Trophoblast cell (in vitro differentiated cells and primary cell): ENCODE data around the gene SYT1.

Source experiments
- DNase-seq, 2 donors: peaks; one replicate each; pipeline ENCODE4 v3.0.0-alpha.2; 2016
- H2AFZ ChIP-seq: 2 replicates; pipeline ENCODE4 v1.6.1; 2013; ENCODE audit warnings: low read length, moderate library complexity, mild to moderate bottlenecking; ENCODE audit not compliant: insufficient read depth, poor library complexity
- H2AK5ac ChIP-seq: 2 replicates; pipeline ENCODE4 v1.6.1; 2013; ENCODE audit warnings: mild to moderate bottlenecking, low read length
- H2BK120ac ChIP-seq: 2 replicates; pipeline ENCODE4 v1.6.1; 2013; ENCODE audit warnings: low read length, mild to moderate bottlenecking, moderate library complexity; ENCODE audit not compliant: insufficient read depth, poor library complexity
- H2BK12ac ChIP-seq: 2 replicates; pipeline ENCODE4 v1.6.1; 2013; ENCODE audit warnings: mild to moderate bottlenecking, low read length, moderate library complexity
- H2BK5ac ChIP-seq: 2 replicates; pipeline ENCODE4 v1.6.1; 2013; ENCODE audit warnings: low read length, low read depth, moderate library complexity, mild to moderate bottlenecking; ENCODE audit not compliant: poor library complexity
- H3K14ac ChIP-seq: 2 replicates; pipeline ENCODE4 v1.6.1; 2013; ENCODE audit warnings: mild to moderate bottlenecking, low read length
- H3K18ac ChIP-seq: 2 replicates; pipeline ENCODE4 v1.6.1; 2013; ENCODE audit warnings: mild to moderate bottlenecking, low read length
- H3K23ac ChIP-seq: 2 replicates; pipeline ENCODE4 v1.6.1; 2013; ENCODE audit warnings: low read length
- H3K27ac ChIP-seq: 2 replicates; pipeline ENCODE4 v1.5.1; 2013; ENCODE audit warnings: low read depth, mild to moderate bottlenecking, inconsistent platforms, low read length, moderate library complexity
- H3K27me3 ChIP-seq: 2 replicates; pipeline ENCODE4 v1.6.1; 2013; ENCODE audit warnings: inconsistent platforms, mild to moderate bottlenecking, low read length, moderate library complexity; ENCODE audit not compliant: insufficient read depth
- H3K36me3 ChIP-seq, 2 experiments: 1 replicate in 1 of 2; 2 replicates in 1 of 2; pipeline ENCODE4 v1.6.1; 2013; ENCODE audit warnings: low read length in 2 of 2, mild to moderate bottlenecking in 2 of 2, moderate library complexity in 1 of 2; ENCODE audit not compliant: insufficient read depth in 2 of 2, control insufficient read depth in 1 of 2
- H3K4ac ChIP-seq: 2 replicates; pipeline ENCODE4 v1.6.1; 2013; ENCODE audit warnings: low read depth, mild to moderate bottlenecking, low read length, moderate library complexity
- H3K4me1 ChIP-seq, 2 experiments: 1 replicate in 1 of 2; 2 replicates in 1 of 2; pipeline ENCODE4 v1.6.1; 2013; ENCODE audit warnings: low read length in 2 of 2, mild to moderate bottlenecking in 2 of 2, moderate library complexity in 1 of 2; ENCODE audit not compliant: insufficient read depth in 2 of 2, control insufficient read depth in 1 of 2
- H3K4me2 ChIP-seq: 2 replicates; pipeline ENCODE4 v1.6.1; 2013; ENCODE audit warnings: inconsistent platforms, mild to moderate bottlenecking, low read length, moderate library complexity
- H3K4me3 ChIP-seq: 2 replicates; pipeline ENCODE4 v1.5.1; 2013; ENCODE audit warnings: mild to moderate bottlenecking, low read depth, low read length, inconsistent platforms
- H3K79me1 ChIP-seq: one replicate; pipeline ENCODE4 v1.6.1; 2013; ENCODE audit warnings: low read length
- H3K79me2 ChIP-seq: 2 replicates; pipeline ENCODE4 v1.6.1; 2013; ENCODE audit warnings: low read length, mild to moderate bottlenecking; ENCODE audit not compliant: control insufficient read depth, insufficient read depth, poor library complexity
- H3K9ac ChIP-seq: 2 replicates; pipeline ENCODE4 v1.6.1; 2013; ENCODE audit warnings: mild to moderate bottlenecking, low read length
- H3K9me3 ChIP-seq: 2 replicates; pipeline ENCODE4 v1.6.1; 2013; ENCODE audit warnings: low read depth, mild to moderate bottlenecking, control low read depth, inconsistent platforms, low read length; ENCODE audit not compliant: insufficient read depth
- H4K12ac ChIP-seq: 2 replicates; pipeline ENCODE4 v1.6.1; 2013; ENCODE audit warnings: low read depth, mild to moderate bottlenecking, low read length, moderate library complexity
- H4K8ac ChIP-seq: 2 replicates; pipeline ENCODE4 v1.6.1; 2013; ENCODE audit warnings: low read depth, mild to moderate bottlenecking, low read length, moderate library complexity
- H4K91ac ChIP-seq: one replicate; pipeline ENCODE4 v1.6.1; 2013; ENCODE audit warnings: low read depth, mild to moderate bottlenecking, low read length, moderate library complexity
- WGBS: extraction: QIAGEN DNeasy Blood & Tissue Kit; methylation state at CpG from one replicate; pipeline ENCODE4 v1.1.7; 2013; ENCODE audit warnings: missing lambda C conversion rate; ENCODE audit not compliant: insufficient read length, insufficient coverage; ENCODE audit errors: extremely low coverage; 5-methylcytosine and 5-hydroxymethylcytosine counted together

Gene SYT1

DNA sequence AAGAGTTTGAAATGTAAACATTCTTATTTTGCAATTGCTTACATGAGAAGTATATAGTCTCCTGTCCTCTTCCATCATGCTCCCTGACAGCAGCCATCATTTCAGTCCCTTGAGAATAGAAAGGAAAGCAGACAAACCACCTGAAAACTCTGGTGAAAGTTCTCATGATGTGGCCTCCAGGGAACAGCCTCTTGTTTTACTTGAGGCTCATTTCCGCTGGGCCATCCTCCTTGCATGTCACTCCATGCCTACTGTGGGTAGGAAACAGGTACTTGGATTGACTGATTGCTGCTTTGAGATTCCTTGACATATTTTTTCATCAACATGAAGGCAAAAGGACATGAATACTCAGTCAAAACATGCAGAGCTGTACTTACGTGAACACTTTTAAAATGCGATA is 6.0 kb downstream of the SYT1 start:
- Histone ChIP-seq H2BK12ac (no peak overlapping the region), H2AFZ (no peak overlapping the region), H3K4me2 (no peak overlapping the region), H4K91ac (no peak overlapping the region), H3K36me3 (no peaks in the 10 kb centered on the region), H3K23ac (no peak overlapping the region), H3K27me3 (no peaks in the 10 kb centered on the region), H3K27ac (no peak overlapping the region), H2AK5ac (no peak overlapping the region), H3K14ac (no peak overlapping the region), H4K8ac (no peak overlapping the region), H3K18ac (no peak overlapping the region), H3K4me3 (no peak overlapping the region), H3K9ac (no peak overlapping the region), H2BK5ac (no peak overlapping the region), H4K12ac (peak overlapping the region; percentile 62), H3K4ac (no peak overlapping the region), H3K79me1 (no peaks in the 10 kb centered on the region), H3K79me2 (no peaks in the 10 kb centered on the region), H2BK120ac (no peak overlapping the region), H3K4me1 (no peaks in the 10 kb centered on the region), H3K9me3 (no peaks in the 10 kb centered on the region)
- DNase-seq: no peak
- WGBS: no CpG with 5 or more reads among the region's 3 CpGs

DNA sequence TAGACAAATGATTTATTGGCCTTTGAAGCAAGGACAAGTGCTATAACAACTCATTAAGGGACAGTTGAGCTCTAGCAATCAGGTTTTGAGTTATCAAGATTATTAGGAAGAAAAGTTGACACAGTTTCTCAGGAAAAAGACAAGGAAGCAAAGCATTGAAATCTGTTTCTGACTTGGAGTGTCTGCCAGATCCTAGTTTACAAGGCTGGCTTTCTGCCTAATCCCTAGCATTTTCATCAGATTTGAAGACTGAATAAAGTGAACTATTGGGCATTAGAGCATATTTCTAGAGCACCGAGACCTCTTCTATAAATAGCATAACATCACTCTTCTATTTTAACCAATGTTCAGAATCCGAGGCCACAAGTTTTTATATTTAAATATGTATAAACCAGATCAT is 7.0 kb downstream of the SYT1 start:
- Histone ChIP-seq H3K9ac (no peak overlapping the region), H4K12ac (no peak overlapping the region), H2AK5ac (no peak overlapping the region), H2AFZ (no peak overlapping the region), H2BK12ac (no peak overlapping the region), H3K36me3 (no peaks in the 10 kb centered on the region), H3K4me3 (no peak overlapping the region), H3K23ac (no peak overlapping the region), H3K27me3 (no peaks in the 10 kb centered on the region), H3K4me2 (no peak overlapping the region), H2BK120ac (no peak overlapping the region), H2BK5ac (no peak overlapping the region), H3K79me1 (no peaks in the 10 kb centered on the region), H3K27ac (no peak overlapping the region), H3K9me3 (no peaks in the 10 kb centered on the region), H3K4me1 (no peaks in the 10 kb centered on the region), H3K79me2 (no peaks in the 10 kb centered on the region), H3K14ac (no peak overlapping the region), H3K4ac (no peak overlapping the region), H4K91ac (no peak overlapping the region), H4K8ac (no peak overlapping the region), H3K18ac (no peak overlapping the region)
- no peak for DNase-seq
- no CpG with 5 or more reads among the region's 2 CpGs for WGBS

GRCh38 chr12:78878459-78878858 is 13.9 kb downstream of the SYT1 start:
- no peaks in the 10 kb centered on the region for H3K9me3 ChIP-seq
- H3K23ac ChIP-seq: no peak overlapping the region
- no peak overlapping the region for H3K4me3 ChIP-seq
- no peak overlapping the region for H3K18ac ChIP-seq
- H3K4ac ChIP-seq: no peak overlapping the region
- H2BK120ac ChIP-seq: no peak overlapping the region
- no peak overlapping the region for H4K12ac ChIP-seq
- H2AFZ ChIP-seq: no peak overlapping the region
- no peak overlapping the region for H3K4me2 ChIP-seq
- no peak overlapping the region for H2BK5ac ChIP-seq
- H3K14ac ChIP-seq: no peak overlapping the region
- no peaks in the 10 kb centered on the region for H3K79me1 ChIP-seq
- H3K36me3 ChIP-seq: no peaks in the 10 kb centered on the region
- no peak overlapping the region for H4K8ac ChIP-seq
- H3K79me2 ChIP-seq: no peaks in the 10 kb centered on the region
- H4K91ac ChIP-seq: no peak overlapping the region
- H3K27me3 ChIP-seq: no peaks in the 10 kb centered on the region
- no CpG with 5 or more reads among the region's 3 CpGs for WGBS
- H2AK5ac ChIP-seq: no peak overlapping the region
- no peak overlapping the region for H2BK12ac ChIP-seq
- H3K4me1 ChIP-seq: no peaks in the 10 kb centered on the region
- H3K27ac ChIP-seq: no peak overlapping the region
- no peak overlapping the region for H3K9ac ChIP-seq
- DNase-seq: no peak

DNA sequence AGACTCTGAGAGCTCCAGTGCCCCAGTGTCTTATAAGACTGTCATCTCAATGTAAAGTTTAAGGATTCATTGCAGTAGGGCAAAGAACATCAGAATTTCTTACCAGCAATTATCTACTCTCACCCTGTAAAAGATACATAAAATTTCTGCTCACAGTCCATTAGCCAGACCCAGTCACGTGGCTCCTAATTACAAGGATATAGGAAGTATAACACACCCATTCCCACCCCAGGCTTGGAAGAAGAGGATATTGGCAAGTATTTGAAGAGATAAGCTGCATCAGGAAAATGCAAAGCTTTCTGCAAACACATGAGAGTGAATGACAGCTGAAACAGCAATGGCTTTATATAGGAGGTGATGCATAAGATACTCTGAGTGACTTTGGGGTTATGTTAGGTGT is 14.3 kb downstream of the SYT1 start:
- no peak for DNase-seq
- no peak overlapping the region for H3K23ac ChIP-seq
- no peaks in the 10 kb centered on the region for H3K9me3 ChIP-seq
- H2AFZ ChIP-seq: no peak overlapping the region
- H3K79me1 ChIP-seq: no peaks in the 10 kb centered on the region
- H2BK120ac ChIP-seq: no peak overlapping the region
- H2BK12ac ChIP-seq: no peak overlapping the region
- no peak overlapping the region for H3K4me3 ChIP-seq
- no peaks in the 10 kb centered on the region for H3K36me3 ChIP-seq
- H3K4me2 ChIP-seq: no peak overlapping the region
- H4K8ac ChIP-seq: no peak overlapping the region
- no peak overlapping the region for H3K18ac ChIP-seq
- no peaks in the 10 kb centered on the region for H3K27me3 ChIP-seq
- no peak overlapping the region for H2BK5ac ChIP-seq
- no CpG with 5 or more reads among the region's 1 CpG for WGBS
- H3K27ac ChIP-seq: no peak overlapping the region
- H4K91ac ChIP-seq: no peak overlapping the region
- no peak overlapping the region for H3K14ac ChIP-seq
- H2AK5ac ChIP-seq: no peak overlapping the region
- no peaks in the 10 kb centered on the region for H3K79me2 ChIP-seq
- no peaks in the 10 kb centered on the region for H3K4me1 ChIP-seq
- H4K12ac ChIP-seq: no peak overlapping the region
- H3K4ac ChIP-seq: no peak overlapping the region
- no peak overlapping the region for H3K9ac ChIP-seq

DNA sequence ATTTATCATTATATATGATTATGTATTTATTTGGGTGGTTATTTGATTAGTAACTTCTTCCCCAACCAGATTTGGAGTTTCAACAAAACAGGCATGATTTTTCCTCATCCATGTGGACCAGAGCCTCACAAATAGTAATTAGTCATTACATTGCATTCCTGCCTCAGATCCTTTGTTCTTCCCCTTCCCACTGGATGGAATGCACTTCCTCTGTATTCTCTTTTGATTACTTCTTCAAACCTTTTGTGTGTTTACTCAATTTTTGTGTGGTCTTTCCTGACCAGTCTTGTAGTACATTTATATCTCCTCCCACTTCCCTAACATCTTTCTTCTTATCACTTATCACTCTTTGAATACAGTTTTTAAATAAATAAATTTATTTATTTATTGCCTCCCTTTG is 15.5 kb downstream of the SYT1 start:
- H3K36me3 ChIP-seq: no peaks in the 10 kb centered on the region
- no peak overlapping the region for H2AK5ac ChIP-seq
- no peaks in the 10 kb centered on the region for H3K4me1 ChIP-seq
- no peak overlapping the region for H2BK12ac ChIP-seq
- no peaks in the 10 kb centered on the region for H3K27me3 ChIP-seq
- H3K4ac ChIP-seq: no peak overlapping the region
- H3K9ac ChIP-seq: no peak overlapping the region
- H3K4me2 ChIP-seq: no peak overlapping the region
- DNase-seq: no peak
- H4K12ac ChIP-seq: no peak overlapping the region
- H4K91ac ChIP-seq: no peak overlapping the region
- H4K8ac ChIP-seq: no peak overlapping the region
- H3K4me3 ChIP-seq: no peak overlapping the region
- no peak overlapping the region for H3K14ac ChIP-seq
- H3K23ac ChIP-seq: no peak overlapping the region
- no peaks in the 10 kb centered on the region for H3K79me1 ChIP-seq
- no peak overlapping the region for H3K18ac ChIP-seq
- H3K27ac ChIP-seq: no peak overlapping the region
- no peaks in the 10 kb centered on the region for H3K9me3 ChIP-seq
- H2AFZ ChIP-seq: no peak overlapping the region
- H2BK5ac ChIP-seq: no peak overlapping the region
- no peaks in the 10 kb centered on the region for H3K79me2 ChIP-seq
- no peak overlapping the region for H2BK120ac ChIP-seq
